ENCODE results near the gene CD55. TPM values are rescaled to one million over a fixed set of nuclear protein-coding genes. Genes with fewer than 3 reads are reported as not detected.

CD55 gene
- polyA plus RNA-seq, 1 of the 3 experiments (the other 2 are of a cell fraction) = 10.4 TPM

- 44% methylated on average over 2 of the region's 2 CpGs for WGBS (ENCODE audit: low lambda C conversion rate)
- CTCF ChIA-PET = no interaction called here
- H2AFZ ChIP-seq (ENCODE audit: low read depth) = no peak overlapping the region
Measured at GRCh38 chr1:207298186-207298585, 23.3 kb upstream of the CD55 start.

More at GRCh38 chr1:207298186-207298585, 23.3 kb upstream of the CD55 start:
- no peak for TF ChIP-seq CHD2 (IDR thresholded peaks at IDR 0.05; ENCODE audit: low read length, partially characterized antibody)
- no peak for TF ChIP-seq RCOR1 (IDR thresholded peaks at IDR 0.05; ENCODE audit: low read length)
- no peak for TF ChIP-seq EP300 (IDR thresholded peaks at IDR 0.05; ENCODE audit: borderline replicate concordance in 1 of 2, low read depth in 1 of 2, low read length in 1 of 2)
- no peak for TF ChIP-seq POLR2AphosphoS5 (IDR thresholded peaks at IDR 0.05; ENCODE audit: low read depth, low read length)
- no peak for TF ChIP-seq GABPA (IDR thresholded peaks at IDR 0.05; ENCODE audit: low read depth)
- TF ChIP-seq REST (IDR thresholded peaks at IDR 0.05; ENCODE audit: low read depth, low read length) = no peak
- no peak for TF ChIP-seq USF1 (IDR thresholded peaks at IDR 0.05; ENCODE audit: borderline replicate concordance, low read depth)
- no peak for TF ChIP-seq FOXM1 (IDR thresholded peaks at IDR 0.05; ENCODE audit: low read depth)
- no peak for TF ChIP-seq GATA2 (CRISPR knock-in tag; IDR thresholded peaks at IDR 0.05)
- no peak for TF ChIP-seq NFIC (IDR thresholded peaks at IDR 0.05; ENCODE audit: borderline replicate concordance)
- no peak for TF ChIP-seq CTCF (IDR thresholded peaks at IDR 0.05)
- Histone ChIP-seq H3K9ac (no peak overlapping the region), H4K20me1 (ENCODE audit: insufficient read depth) (no peaks in the 10 kb centered on the region), H3K27ac (ENCODE audit: low read depth in 2 of 2, low read length in 1 of 2) (no peak overlapping the region), H3K9me2 (0 out of 2 replicates have a peak, but pooled peaks cover 4% of the 10 kb centered on the region), H3K36me3 (replicated peaks in 1 of 2; ENCODE audit: control insufficient read depth in 1 of 2, insufficient read depth in 2 of 2, low read length in 1 of 2) (no peaks in the 10 kb centered on the region), H3K79me2 (ENCODE audit: insufficient read depth) (no peaks in the 10 kb centered on the region), H3F3A (replicated peaks; ENCODE audit: insufficient read depth) (no peaks in the 10 kb centered on the region), H3K4me3 (ENCODE audit: low read depth in 2 of 2, low read length in 1 of 2) (no peak overlapping the region), H3K27me3 (ENCODE audit: insufficient read depth) (no peaks in the 10 kb centered on the region; the same call in none of the 2 replicates), H3K9me3 (no peaks in the 10 kb centered on the region), H3K4me1 (ENCODE audit: control insufficient read depth in 1 of 2, insufficient read depth in 2 of 2, low read depth in 1 of 2, low read length in 1 of 2) (no peaks in the 10 kb centered on the region), H3K4me2 (no peak overlapping the region)
- POLR2A ChIA-PET = no interaction called here
- DNase-seq = no peak
